ENCODE data around the gene HADH. TPM values are rescaled to one million over a fixed set of nuclear protein-coding genes. Genes with fewer than 3 reads are reported as not detected.

Gene HADH
- total and polyA plus RNA-seq, 4 donors: 27.5 to 140 (median 94.3) TPM

- WGBS: 54% methylated on average over 4 of the region's 4 CpGs
- TF ChIP-seq RAD21 (IDR thresholded peaks at IDR 0.05) (no peak), GABPA (IDR thresholded peaks at IDR 0.05 in 1 of 2, conservative IDR thresholded peaks at IDR 0.05 in 1 of 2) (no peak), SP1 (IDR thresholded peaks at IDR 0.05) (no peak), HNF4A (conservative IDR thresholded peaks at IDR 0.05) (no peak), NR2F2 (IDR thresholded peaks at IDR 0.05) (no peak), JUND (IDR thresholded peaks at IDR 0.05) (no peak), EGR1 (IDR thresholded peaks at IDR 0.05; ENCODE audit: low read depth in 2 of 2) (no peak), CTCF (IDR thresholded peaks at IDR 0.05; ENCODE audit: low read depth, low read length, missing input control) (no peak), YY1 (IDR thresholded peaks at IDR 0.05) (no peak), HNF4G (IDR thresholded peaks at IDR 0.05) (no peak), TAF1 (conservative IDR thresholded peaks at IDR 0.05) (no peak)
- TF ChIP-seq, protein P1, sequence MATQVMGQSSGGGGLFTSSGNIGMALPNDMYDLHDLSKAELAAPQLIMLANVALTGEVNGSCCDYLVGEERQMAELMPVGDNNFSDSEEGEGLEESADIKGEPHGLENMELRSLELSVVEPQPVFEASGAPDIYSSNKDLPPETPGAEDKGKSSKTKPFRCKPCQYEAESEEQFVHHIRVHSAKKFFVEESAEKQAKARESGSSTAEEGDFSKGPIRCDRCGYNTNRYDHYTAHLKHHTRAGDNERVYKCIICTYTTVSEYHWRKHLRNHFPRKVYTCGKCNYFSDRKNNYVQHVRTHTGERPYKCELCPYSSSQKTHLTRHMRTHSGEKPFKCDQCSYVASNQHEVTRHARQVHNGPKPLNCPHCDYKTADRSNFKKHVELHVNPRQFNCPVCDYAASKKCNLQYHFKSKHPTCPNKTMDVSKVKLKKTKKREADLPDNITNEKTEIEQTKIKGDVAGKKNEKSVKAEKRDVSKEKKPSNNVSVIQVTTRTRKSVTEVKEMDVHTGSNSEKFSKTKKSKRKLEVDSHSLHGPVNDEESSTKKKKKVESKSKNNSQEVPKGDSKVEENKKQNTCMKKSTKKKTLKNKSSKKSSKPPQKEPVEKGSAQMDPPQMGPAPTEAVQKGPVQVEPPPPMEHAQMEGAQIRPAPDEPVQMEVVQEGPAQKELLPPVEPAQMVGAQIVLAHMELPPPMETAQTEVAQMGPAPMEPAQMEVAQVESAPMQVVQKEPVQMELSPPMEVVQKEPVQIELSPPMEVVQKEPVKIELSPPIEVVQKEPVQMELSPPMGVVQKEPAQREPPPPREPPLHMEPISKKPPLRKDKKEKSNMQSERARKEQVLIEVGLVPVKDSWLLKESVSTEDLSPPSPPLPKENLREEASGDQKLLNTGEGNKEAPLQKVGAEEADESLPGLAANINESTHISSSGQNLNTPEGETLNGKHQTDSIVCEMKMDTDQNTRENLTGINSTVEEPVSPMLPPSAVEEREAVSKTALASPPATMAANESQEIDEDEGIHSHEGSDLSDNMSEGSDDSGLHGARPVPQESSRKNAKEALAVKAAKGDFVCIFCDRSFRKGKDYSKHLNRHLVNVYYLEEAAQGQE (IDR thresholded peaks at IDR 0.05): no peak
- TF ChIP-seq, protein P2, sequence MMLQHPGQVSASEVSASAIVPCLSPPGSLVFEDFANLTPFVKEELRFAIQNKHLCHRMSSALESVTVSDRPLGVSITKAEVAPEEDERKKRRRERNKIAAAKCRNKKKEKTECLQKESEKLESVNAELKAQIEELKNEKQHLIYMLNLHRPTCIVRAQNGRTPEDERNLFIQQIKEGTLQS (IDR thresholded peaks at IDR 0.05): no peak
- TF ChIP-seq, protein P3, sequence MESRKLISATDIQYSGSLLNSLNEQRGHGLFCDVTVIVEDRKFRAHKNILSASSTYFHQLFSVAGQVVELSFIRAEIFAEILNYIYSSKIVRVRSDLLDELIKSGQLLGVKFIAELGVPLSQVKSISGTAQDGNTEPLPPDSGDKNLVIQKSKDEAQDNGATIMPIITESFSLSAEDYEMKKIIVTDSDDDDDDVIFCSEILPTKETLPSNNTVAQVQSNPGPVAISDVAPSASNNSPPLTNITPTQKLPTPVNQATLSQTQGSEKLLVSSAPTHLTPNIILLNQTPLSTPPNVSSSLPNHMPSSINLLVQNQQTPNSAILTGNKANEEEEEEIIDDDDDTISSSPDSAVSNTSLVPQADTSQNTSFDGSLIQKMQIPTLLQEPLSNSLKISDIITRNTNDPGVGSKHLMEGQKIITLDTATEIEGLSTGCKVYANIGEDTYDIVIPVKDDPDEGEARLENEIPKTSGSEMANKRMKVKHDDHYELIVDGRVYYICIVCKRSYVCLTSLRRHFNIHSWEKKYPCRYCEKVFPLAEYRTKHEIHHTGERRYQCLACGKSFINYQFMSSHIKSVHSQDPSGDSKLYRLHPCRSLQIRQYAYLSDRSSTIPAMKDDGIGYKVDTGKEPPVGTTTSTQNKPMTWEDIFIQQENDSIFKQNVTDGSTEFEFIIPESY (IDR thresholded peaks at IDR 0.05): no peak
- H3K27ac ChIP-seq (ENCODE audit: low read depth in 1 of 2, low read length in 2 of 2): no peak overlapping the region
- no peak overlapping the region for H3K4me3 ChIP-seq (ENCODE audit: low read depth in 1 of 3, low read length in 3 of 3)
- no peaks in the 10 kb centered on the region for H3K4me1 ChIP-seq (ENCODE audit: control insufficient read depth in 4 of 4, insufficient read depth in 4 of 4, low read length in 3 of 4)
- no peaks in the 10 kb centered on the region for H3K36me3 ChIP-seq (ENCODE audit: control insufficient read depth in 4 of 4, insufficient read depth in 3 of 4, low read depth in 1 of 4, low read length in 3 of 4)
- H3K9me3 ChIP-seq (ENCODE audit: control insufficient read depth in 4 of 4, low read length in 3 of 4): no peaks in the 10 kb centered on the region
- no peak for DNase-seq (ENCODE audit: low spot score)
- H3K9ac ChIP-seq (ENCODE audit: low read depth in 1 of 2, low read length in 2 of 2): no peak overlapping the region
- H3K27me3 ChIP-seq (ENCODE audit: control insufficient read depth in 4 of 4, insufficient read depth in 4 of 4, low read length in 3 of 4): no peaks in the 10 kb centered on the region
These were observed 82.6 kb downstream of the HADH start for GRCh38 chr4:108072300-108072699.

DNA sequence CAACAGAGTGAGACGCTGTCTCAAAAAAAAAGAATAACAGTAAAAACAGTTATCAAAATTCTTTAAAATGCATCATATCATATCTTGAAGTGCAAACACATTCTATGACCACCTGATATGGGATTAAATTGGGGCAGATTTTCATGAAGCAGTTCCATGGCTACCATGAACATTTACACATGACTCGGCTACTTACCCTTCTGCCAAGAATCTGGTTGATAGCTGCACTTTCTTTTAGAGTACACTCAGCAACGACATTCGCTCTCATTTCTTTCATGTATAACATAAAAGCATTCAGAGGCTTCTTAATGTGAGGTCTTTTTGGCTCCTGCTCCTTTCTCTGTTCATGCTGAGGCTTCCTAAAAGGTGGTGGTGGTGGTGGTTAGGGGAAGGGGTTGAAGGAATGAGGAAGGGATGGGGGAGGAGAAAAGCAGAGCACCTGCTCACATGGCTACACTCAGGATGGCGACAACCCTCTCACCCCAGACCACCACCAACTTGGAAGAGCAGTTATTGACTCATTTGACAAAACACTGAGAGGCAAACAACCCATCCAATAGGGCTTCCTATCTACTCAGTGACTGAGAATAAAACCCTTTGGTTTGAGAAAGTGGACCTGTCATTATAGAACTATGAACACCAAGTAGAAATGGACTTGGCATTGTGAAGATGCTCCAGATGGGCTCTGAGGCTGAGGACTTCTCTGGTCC lies 88.5 kb downstream of the HADH start:
- Histone ChIP-seq H3K4me3 (ENCODE audit: low read depth in 1 of 3, low read length in 3 of 3) (no peak overlapping the region), H3K36me3 (ENCODE audit: control insufficient read depth in 4 of 4, insufficient read depth in 3 of 4, low read depth in 1 of 4, low read length in 3 of 4) (no peaks in the 10 kb centered on the region), H3K9me3 (ENCODE audit: control insufficient read depth in 4 of 4, low read length in 3 of 4) (no peaks in the 10 kb centered on the region), H3K27me3 (ENCODE audit: control insufficient read depth in 4 of 4, insufficient read depth in 4 of 4, low read length in 3 of 4) (no peaks in the 10 kb centered on the region), H3K4me1 (ENCODE audit: control insufficient read depth in 4 of 4, insufficient read depth in 4 of 4, low read length in 3 of 4) (no peaks in the 10 kb centered on the region), H3K27ac (ENCODE audit: low read depth in 1 of 2, low read length in 2 of 2) (no peak overlapping the region), H3K9ac (ENCODE audit: low read depth in 1 of 2, low read length in 2 of 2) (no peak overlapping the region)
- 71% methylated on average over 5 of the region's 5 CpGs for WGBS
- no peak for DNase-seq (ENCODE audit: low spot score)
- TF ChIP-seq CTCF (IDR thresholded peaks at IDR 0.05; ENCODE audit: low read depth, low read length, missing input control) (no peak), YY1 (IDR thresholded peaks at IDR 0.05) (no peak), HNF4A (conservative IDR thresholded peaks at IDR 0.05) (no peak), JUND (IDR thresholded peaks at IDR 0.05) (no peak), FOXA1 (IDR thresholded peaks at IDR 0.05) (no peak), RXRA (IDR thresholded peaks at IDR 0.05) (no peak), FOXA2 (IDR thresholded peaks at IDR 0.05) (no peak)
- TF ChIP-seq, protein P4, sequence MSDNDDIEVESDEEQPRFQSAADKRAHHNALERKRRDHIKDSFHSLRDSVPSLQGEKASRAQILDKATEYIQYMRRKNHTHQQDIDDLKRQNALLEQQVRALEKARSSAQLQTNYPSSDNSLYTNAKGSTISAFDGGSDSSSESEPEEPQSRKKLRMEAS (IDR thresholded peaks at IDR 0.05): no peak
- TF ChIP-seq, protein P3 (IDR thresholded peaks at IDR 0.05): no peak

All from liver (tissue), 9 donors.